Lung (tissue), 12 donors: ENCODE results near the gene MYO7A. TPM values are rescaled to one million over a fixed set of nuclear protein-coding genes. Genes with fewer than 3 reads are reported as not detected.

Experiments used
- ATAC-seq: fragments of 200-7000 bp; cut with Tn5 transposase; one replicate; pipeline ENCODE4 v1.9.1; 2020; ENCODE audit warnings: moderate number of reproducible peaks; ENCODE audit not compliant: insufficient read depth, low FRiP score
- DNase-seq, 3 donors: peaks; one replicate each; pipeline ENCODE4 v3.0.0-alpha.2; 2013 to 2017
- H3K27ac ChIP-seq, 2 donors: one replicate each; pipeline ENCODE4 v1.5.1; 2013; ENCODE audit warnings: mild to moderate bottlenecking in 2 of 2, moderate library complexity in 2 of 2, control low read depth in 1 of 2, inconsistent platforms in 1 of 2, low read depth in 1 of 2, low read length in 1 of 2
- H3K27me3 ChIP-seq, 3 donors: one replicate each; pipeline ENCODE4 v1.5.1; 2013; ENCODE audit warnings: low read length in 2 of 3; ENCODE audit not compliant: control insufficient read depth in 3 of 3, insufficient read depth in 3 of 3
- H3K36me3 ChIP-seq, 4 donors: one replicate each; pipeline ENCODE4 v1.5.1; 2013; ENCODE audit warnings: low read length in 4 of 4, mild to moderate bottlenecking in 1 of 4, moderate library complexity in 1 of 4; ENCODE audit not compliant: control insufficient read depth in 4 of 4, insufficient read depth in 4 of 4
- H3K4me1 ChIP-seq, 5 donors: one replicate each; pipeline ENCODE4 v1.5.1; 2013; ENCODE audit warnings: low read length in 5 of 5, mild to moderate bottlenecking in 2 of 5, moderate library complexity in 1 of 5; ENCODE audit not compliant: control insufficient read depth in 5 of 5, insufficient read depth in 5 of 5
- H3K4me3 ChIP-seq: one replicate; pipeline ENCODE4 v1.5.1; 2013; ENCODE audit warnings: mild to moderate bottlenecking, control low read depth, moderate library complexity
- H3K9ac ChIP-seq, 2 donors: one replicate each; pipeline ENCODE4 v1.5.1; 2013; ENCODE audit warnings: low read length in 2 of 2, control low read depth in 1 of 2; ENCODE audit not compliant: insufficient read depth in 1 of 2
- H3K9me3 ChIP-seq, 4 donors: one replicate each; pipeline ENCODE4 v1.5.1; 2013; ENCODE audit warnings: low read length in 3 of 4, mild to moderate bottlenecking in 1 of 4, moderate library complexity in 1 of 4; ENCODE audit not compliant: control insufficient read depth in 4 of 4, insufficient read depth in 3 of 4
- WGBS, 2 donors: extraction: QIAGEN DNeasy Blood & Tissue Kit; methylation state at CpG; one replicate each; pipeline ENCODE4 v1.1.7; 2013; 5-methylcytosine and 5-hydroxymethylcytosine counted together
- polyA plus RNA-seq, 2 donors: library from polyadenylated mRNA; stranded (reverse); fragments of 200-250 nt; gene quantifications; one replicate each; pipeline ENCODE4 v1.2.1, GENCODE V29; 2013
- total RNA-seq, 2 donors: library from RNA; depleted of rRNA in 1 of 2; stranded (reverse); fragments of >200 nt in 1 of 2; gene quantifications; one replicate each; pipeline ENCODE4 v1.2.1, GENCODE V29; 2014 to 2021
- TF ChIP-seq, protein P1 (sequence below): IDR thresholded peaks from 2 replicates; pipeline ENCODE4 v1.5.1; 2012; ENCODE audit warnings: mild to moderate bottlenecking; ENCODE audit errors: control extremely low read depth, extremely low read depth
- donor health status: control.
- donor health status: control.
- donor health status: Bipolar disorder and iron deficiency.
- donor health status: healthy.
- donor health status: DM: yes; HTN: yes; CAD: no.

The MYO7A gene
- total and polyA plus RNA-seq, 4 donors, result 1.8 to 10.2 (median 6.3) TPM

DNA sequence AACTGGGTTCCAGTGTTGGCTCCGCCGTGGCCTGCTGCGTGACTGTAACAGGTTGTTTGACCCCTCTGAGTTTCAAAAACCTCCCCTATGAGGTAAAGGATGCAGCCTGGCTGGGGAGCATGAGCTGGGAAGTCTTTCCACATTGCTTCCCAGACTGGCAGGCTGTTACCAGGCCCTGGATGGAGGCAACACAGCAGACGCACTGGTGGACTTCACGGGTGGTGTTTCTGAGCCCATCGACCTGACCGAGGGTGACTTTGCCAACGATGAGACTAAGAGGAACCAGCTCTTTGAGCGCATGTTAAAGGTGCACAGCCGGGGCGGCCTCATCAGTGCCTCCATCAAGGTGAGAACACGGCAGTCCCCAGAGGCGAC is 14.0 kb upstream of the MYO7A start:
- DNase-seq, result no peak

DNA sequence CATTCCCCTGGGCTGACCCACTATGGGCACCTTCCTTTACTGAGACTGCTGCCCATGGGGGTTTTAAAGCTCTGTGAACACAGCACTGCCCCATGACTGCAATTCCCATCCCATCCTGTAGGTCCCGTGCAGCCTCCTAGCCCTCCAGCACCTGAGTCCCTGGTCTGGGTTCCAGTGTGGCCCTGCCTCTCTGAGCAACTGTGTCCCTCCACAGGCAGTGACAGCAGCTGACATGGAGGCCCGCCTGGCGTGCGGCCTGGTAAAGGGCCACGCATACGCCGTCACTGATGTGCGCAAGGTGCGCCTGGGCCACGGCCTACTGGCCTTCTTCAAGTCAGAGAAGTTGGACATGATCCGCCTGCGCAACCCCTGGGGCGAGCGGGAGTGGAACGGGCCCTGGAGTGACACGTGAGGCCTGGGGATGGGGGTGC is 12.8 kb upstream of the MYO7A start:
- no peaks in the 10 kb centered on the region for H3K27me3 ChIP-seq
- H3K4me3 ChIP-seq, result no peak overlapping the region
- no peak overlapping the region for H3K27ac ChIP-seq
- DNase-seq (no peak), ATAC-seq (no peak)
- no peak overlapping the region for H3K9ac ChIP-seq
- no peaks in the 10 kb centered on the region for H3K9me3 ChIP-seq
- TF ChIP-seq, protein P1, sequence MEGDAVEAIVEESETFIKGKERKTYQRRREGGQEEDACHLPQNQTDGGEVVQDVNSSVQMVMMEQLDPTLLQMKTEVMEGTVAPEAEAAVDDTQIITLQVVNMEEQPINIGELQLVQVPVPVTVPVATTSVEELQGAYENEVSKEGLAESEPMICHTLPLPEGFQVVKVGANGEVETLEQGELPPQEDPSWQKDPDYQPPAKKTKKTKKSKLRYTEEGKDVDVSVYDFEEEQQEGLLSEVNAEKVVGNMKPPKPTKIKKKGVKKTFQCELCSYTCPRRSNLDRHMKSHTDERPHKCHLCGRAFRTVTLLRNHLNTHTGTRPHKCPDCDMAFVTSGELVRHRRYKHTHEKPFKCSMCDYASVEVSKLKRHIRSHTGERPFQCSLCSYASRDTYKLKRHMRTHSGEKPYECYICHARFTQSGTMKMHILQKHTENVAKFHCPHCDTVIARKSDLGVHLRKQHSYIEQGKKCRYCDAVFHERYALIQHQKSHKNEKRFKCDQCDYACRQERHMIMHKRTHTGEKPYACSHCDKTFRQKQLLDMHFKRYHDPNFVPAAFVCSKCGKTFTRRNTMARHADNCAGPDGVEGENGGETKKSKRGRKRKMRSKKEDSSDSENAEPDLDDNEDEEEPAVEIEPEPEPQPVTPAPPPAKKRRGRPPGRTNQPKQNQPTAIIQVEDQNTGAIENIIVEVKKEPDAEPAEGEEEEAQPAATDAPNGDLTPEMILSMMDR, result no peak
- H3K36me3 ChIP-seq, result peaks cover 0 to 5% (median under 1%) of the 10 kb centered on the region in 4 donors
- 97% methylated on average over 16 of the region's 16 CpGs for WGBS, 2 donors
- peaks cover 0 to 5% (median 0%) of the 10 kb centered on the region in 5 donors for H3K4me1 ChIP-seq

More for the DNA sequence above, 14.0 kb upstream of the MYO7A start:
- H3K9ac ChIP-seq, result no peak overlapping the region
- H3K27me3 ChIP-seq, result no peaks in the 10 kb centered on the region
- peaks cover 0 to 5% (median 0%) of the 10 kb centered on the region in 5 donors for H3K4me1 ChIP-seq
- TF ChIP-seq, protein P1, result no peak
- H3K27ac ChIP-seq, result no peak overlapping the region
- H3K4me3 ChIP-seq, result no peak overlapping the region
- 95 to 97% methylated on average over 13 of the region's 13 CpGs for WGBS, 2 donors
- no peaks in the 10 kb centered on the region for H3K9me3 ChIP-seq
- ATAC-seq, result no peak
- peaks cover 0 to 5% (median under 1%) of the 10 kb centered on the region in 4 donors for H3K36me3 ChIP-seq

DNA sequence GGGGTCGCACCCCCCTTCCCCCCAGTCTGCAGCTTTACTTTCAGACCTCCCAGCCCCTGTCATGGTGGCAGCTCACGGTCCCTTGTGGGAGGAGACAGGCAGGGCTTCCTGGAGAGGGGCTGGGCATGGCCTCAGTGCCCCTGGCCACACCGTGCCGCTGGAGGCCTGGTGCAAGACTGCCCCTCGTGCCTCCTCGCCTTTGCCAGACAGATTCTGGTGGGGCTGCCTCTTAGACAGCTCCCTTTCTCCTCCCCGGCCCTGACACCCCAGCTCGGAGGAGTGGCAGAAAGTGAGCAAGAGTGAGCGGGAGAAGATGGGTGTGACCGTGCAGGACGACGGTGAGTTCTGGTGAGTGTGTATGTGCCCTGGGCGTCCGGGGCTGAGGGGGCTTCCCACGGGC is 12.1 kb upstream of the MYO7A start:
- DNase-seq (no peak), ATAC-seq (no peak)
- no peak overlapping the region for H3K4me3 ChIP-seq
- no peak overlapping the region for H3K27ac ChIP-seq
- H3K4me1 ChIP-seq, result peaks cover 0 to 4% (median 0%) of the 10 kb centered on the region in 5 donors
- no peaks in the 10 kb centered on the region for H3K27me3 ChIP-seq
- 90 to 95% methylated on average over 15 of the region's 15 CpGs for WGBS, 2 donors
- no peaks in the 10 kb centered on the region for H3K9me3 ChIP-seq
- TF ChIP-seq, protein P1, result no peak
- H3K9ac ChIP-seq, result no peak overlapping the region
- H3K36me3 ChIP-seq, result peaks cover 0 to 5% (median under 1%) of the 10 kb centered on the region in 4 donors

DNA sequence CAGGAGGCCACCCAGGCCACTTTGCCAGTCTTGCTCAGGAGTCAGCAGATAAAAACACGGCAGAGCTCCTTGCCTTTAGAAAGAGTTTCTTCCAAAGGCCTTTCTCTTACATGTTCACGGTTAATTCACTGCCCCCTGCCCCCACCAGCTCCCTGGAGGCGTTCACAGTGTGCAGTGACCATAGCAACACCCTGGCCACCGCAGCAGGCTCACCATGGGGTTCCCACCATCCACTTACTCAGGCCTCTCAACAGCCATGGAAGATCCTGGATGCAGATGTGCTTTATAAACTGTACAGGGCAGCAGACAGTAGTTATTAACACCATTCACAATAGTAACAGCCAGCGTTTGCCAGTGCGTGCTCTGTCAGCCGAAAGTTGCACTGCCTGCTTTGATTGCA is 10.6 kb upstream of the MYO7A start:
- Histone ChIP-seq H3K9ac (no peak overlapping the region), H3K27me3 (no peaks in the 10 kb centered on the region), H3K27ac (no peak overlapping the region), H3K36me3 (peaks cover 0 to 5% (median 2%) of the 10 kb centered on the region in 4 donors), H3K4me3 (no peak overlapping the region), H3K4me1 (no peaks in the 10 kb centered on the region), H3K9me3 (no peaks in the 10 kb centered on the region)
- no peak for DNase-seq
- TF ChIP-seq, protein P1, result no peak
- ATAC-seq, result no peak
- 80 to 93% methylated on average over 7 of the region's 7 CpGs for WGBS, 2 donors
